GM12878 (cell line): ENCODE measurements around the gene MEN1. TPM values are rescaled to one million over a fixed set of nuclear protein-coding genes. Genes with fewer than 3 reads are reported as not detected.

ENCODE experiments used
- ATAC-seq: fragments of 200-7000 bp; cut with Tn5 transposase; 3 replicates; pipeline ENCODE4 v1.9.1; 2020; ENCODE audit warnings: mild to moderate bottlenecking, moderate library complexity
- BruUV-seq: library from RNA; stranded (reverse); fragments of 400-500 nt; replicated peaks from 2 replicates; lab custom pipeline; 2021; lab: Mats Ljungman, UMichigan
- CTCF ChIA-PET: fragments of 300-600 bp; sonication (Branson Sonifier 250); formaldehyde crosslinking; extraction: SDS; loops from one replicate; lab custom pipeline; 2021; ENCODE audit warnings: inconsistent platforms; lab: Yijun Ruan, JAX
- POLR2A ChIA-PET: fragments of 350-600 bp; formaldehyde crosslinking; extraction: SDS; loops from one replicate; lab custom pipeline; 2021; ENCODE audit warnings: inconsistent platforms; lab: Charles Lee
- RAD21 ChIA-PET: fragments of 300-600 bp; sonication (Branson Sonifier 250); formaldehyde crosslinking; loops from one replicate; lab custom pipeline; 2023; ENCODE audit warnings: antibody characterized with exemption; ENCODE audit not compliant: unreplicated experiment; lab: Charles Lee
- SMC1A ChIA-PET: fragments of 300-600 bp; sonication (Branson Sonifier 250); formaldehyde crosslinking; loops from one replicate; lab custom pipeline; 2023; ENCODE audit not compliant: unreplicated experiment, uncharacterized antibody; lab: Charles Lee
- DNase-seq: peaks from one replicate; pipeline ENCODE4 v3.0.0-alpha.2; 2011; ENCODE audit warnings: low read depth, low spot score
- FAIRE-seq: peaks from 3 replicates; lab custom pipeline; 2011; peaks lifted over from hg19 to GRCh38; lab: Jason Lieb, UNC
- H2AFZ ChIP-seq: 2 replicates; pipeline ENCODE4 v1.6.0; 2011; ENCODE audit warnings: low read depth, low read length, control low read depth; ENCODE audit not compliant: control insufficient read depth
- H3K27ac ChIP-seq: 2 replicates; pipeline ENCODE4 v1.5.1; 2011; ENCODE audit warnings: control low read depth; ENCODE audit not compliant: control insufficient read depth, insufficient read depth
- H3K27me3 ChIP-seq, 2 experiments: replicated peaks in 1 of 2; 2 replicates each; pipeline versions ENCODE4 v1.6.0 to v1.6.1; 2011; ENCODE audit warnings: low read length in 1 of 2; ENCODE audit not compliant: control insufficient read depth in 2 of 2, insufficient read depth in 2 of 2
- H3K36me3 ChIP-seq, 2 experiments: 2 replicates each; pipeline ENCODE4 v1.5.1; 2011; ENCODE audit warnings: low read length in 1 of 2; ENCODE audit not compliant: control insufficient read depth in 2 of 2, insufficient read depth in 2 of 2
- H3K4me1 ChIP-seq: 2 replicates; pipeline ENCODE4 v1.6.1; 2011; ENCODE audit warnings: mild to moderate bottlenecking, low read length, moderate library complexity, mixed read lengths; ENCODE audit not compliant: control insufficient read depth, insufficient read depth
- H3K4me2 ChIP-seq: 2 replicates; pipeline ENCODE4 v1.6.0; 2011; ENCODE audit warnings: control low read depth; ENCODE audit not compliant: control insufficient read depth, insufficient read depth
- H3K4me3 ChIP-seq: fragments of 200-600 bp; sonication (generic); 2 replicates; pipeline ENCODE4 v1.5.1; 2016
- H3K79me2 ChIP-seq: 2 replicates; pipeline ENCODE4 v1.6.0; 2011; ENCODE audit warnings: low read length; ENCODE audit not compliant: control insufficient read depth, insufficient read depth
- H3K9ac ChIP-seq: 2 replicates; pipeline ENCODE4 v1.8.0; 2011; ENCODE audit warnings: low read length, control low read depth, mixed read lengths; ENCODE audit not compliant: control insufficient read depth, insufficient read depth
- H3K9me3 ChIP-seq: replicated peaks from 3 replicates; pipeline ENCODE4 v1.5.1; 2011; ENCODE audit warnings: mild to moderate bottlenecking, low read length; ENCODE audit not compliant: control insufficient read depth, insufficient read depth
- H4K20me1 ChIP-seq: 2 replicates; pipeline ENCODE4 v1.6.0; 2011; ENCODE audit not compliant: control insufficient read depth, insufficient read depth
- REST ChIP-seq: IDR thresholded peaks from 2 replicates; pipeline ENCODE4 v1.6.1; 2012; ENCODE audit warnings: mild to moderate bottlenecking, low read depth, low read length
- WGBS: methylation state at CpG from one replicate; pipeline ENCODE4 v1.1.6; 2016; ENCODE audit warnings: low lambda C conversion rate; ENCODE audit not compliant: insufficient replicate concordance, insufficient coverage; ENCODE audit errors: missing lambda C conversion rate; 5-methylcytosine and 5-hydroxymethylcytosine counted together
- in situ Hi-C: fragments of 300-500 bp; cut with MboI; formaldehyde crosslinking; loops from 9 replicates; pipeline ENCODE4 v1.14.3; 2018; ENCODE audit warnings: mixed read lengths
- intact Hi-C: fragments of 100-400 bp; cut with micrococcal nuclease; formaldehyde crosslinking; loops from one replicate; pipeline ENCODE4 v1.14.2; 2022; ENCODE audit not compliant: unreplicated experiment
- polyA plus RNA-seq, 11 experiments: library from polyadenylated mRNA; depleted of rRNA in 4 of 11; unstranded in 6 of 11; stranded (reverse) in 5 of 11; fragments of >200 nt; fragmentation: Nextera tagmentation in 4 of 11; fragmentation: Illumina TruSeq in 1 of 11; extraction: Ambion mirVana in 4 of 11; extraction: Trizol in 1 of 11; gene quantifications; 1 replicate in 1 of 11; 2 replicates in 10 of 11; pipeline versions ENCODE4 v1.2.1 to v1.2.3, GENCODE V29; 2011 to 2016; ENCODE audit warnings: inconsistent platforms in 2 of 11, missing spikeins in 2 of 11, low read depth in 1 of 11
- total RNA-seq, 4 experiments: library from RNA; depleted of rRNA in 3 of 4; stranded (reverse); fragments of >200 nt in 3 of 4; fragmentation: Illumina TruSeq in 1 of 4; extraction: Trizol in 1 of 4; gene quantifications; 2 replicates each; pipeline versions ENCODE4 v1.2.1 to v1.2.3, GENCODE V29; 2013 to 2021

MEN1 gene
- total and polyA plus RNA-seq, 10 of the 15 experiments (the other 5 are each of a cell fraction or from before 2014, with no cell fraction given): 2.5 to 39.7 (median 20.7) TPM

GRCh38 chr11:64784813-64785581 lies 25.4 kb downstream of the MEN1 start:
- 95% methylated on average over 11 of the region's 12 CpGs for WGBS
- TF ChIP-seq REST: no peak
- Histone ChIP-seq H3K9me3 (no peaks in the 10 kb centered on the region), H3K4me2 (no peak overlapping the region), H3K27ac (no peak overlapping the region), H2AFZ (no peak overlapping the region), H3K27me3 (no peaks in the 10 kb centered on the region), H3K9ac (no peak overlapping the region), H3K4me1 (peaks cover 13% of the 10 kb centered on the region), H3K36me3 (peaks cover 3 to 9% of the 10 kb centered on the region in 2 experiments; a peak in 3 of 4 replicates), H4K20me1 (no peaks in the 10 kb centered on the region), H3K4me3 (no peak overlapping the region), H3K79me2 (no peaks in the 10 kb centered on the region)
- FAIRE-seq (no peak), DNase-seq (no peak), ATAC-seq (no peak)
- BruUV-seq: no TSS peak
- POLR2A ChIA-PET: interaction anchor here (0.5 to 1.4 kb wide), 6 partner anchors 13 to 446 kb away, joined by 3 to 6 read pairs (median 4); partner anchors contain the start of genes FAU and MRPL49
- in situ Hi-C loops (no loop called here), intact Hi-C loops (no loop called here)
- RAD21 ChIA-PET: interaction anchor here (1.1 kb wide), 2 partner anchors 17 to 51 kb away, joined by 3 to 5 read pairs; partner anchors contain the start of gene MAP4K2
- SMC1A ChIA-PET: interaction anchor here (0.6 to 1.8 kb wide), 7 partner anchors 9 to 183 kb away, joined by 3 to 9 read pairs (median 3); partner anchors contain the start of gene CDC42BPG
- CTCF ChIA-PET: interaction anchor here (0.6 to 5.2 kb wide), 11 partner anchors 8 to 96 kb away, joined by 3 to 41 read pairs (median 4); partner anchors contain the start of genes CDC42BPG, MAP4K2 and RASGRP2
